ENCODE data around the gene PLK3. TPM values are rescaled to one million over a fixed set of nuclear protein-coding genes. Genes with fewer than 3 reads are reported as not detected.
"Not testable (repeated sequence)": the region's sequence is repeated elsewhere in the genome, so short reads cannot be mapped to it uniquely, and the experiment has no call there.

PLK3 gene
- 47.2 and 68.0 TPM in 2 replicates for total RNA-seq (2022)
- Bru-seq, nascent RNA: percentile 87 among the genes with signal in this experiment
- percentile 86 among the genes with signal in this experiment for BruChase-seq, experiment 1, labeled RNA remaining after a 6-hour chase
- percentile 85 among the genes with signal in this experiment for BruChase-seq, experiment 2, labeled RNA remaining after a 2-hour chase
- long read RNA-seq, transcript PLK3-201 (15 exons, 2,492 nt): major isoform, 85 of 112 reads
- long read RNA-seq, partial matches to known transcripts: 11 of 112 reads
- long read RNA-seq, other reads (novel, unspliced or antisense): 16 of 112 reads

DNA sequence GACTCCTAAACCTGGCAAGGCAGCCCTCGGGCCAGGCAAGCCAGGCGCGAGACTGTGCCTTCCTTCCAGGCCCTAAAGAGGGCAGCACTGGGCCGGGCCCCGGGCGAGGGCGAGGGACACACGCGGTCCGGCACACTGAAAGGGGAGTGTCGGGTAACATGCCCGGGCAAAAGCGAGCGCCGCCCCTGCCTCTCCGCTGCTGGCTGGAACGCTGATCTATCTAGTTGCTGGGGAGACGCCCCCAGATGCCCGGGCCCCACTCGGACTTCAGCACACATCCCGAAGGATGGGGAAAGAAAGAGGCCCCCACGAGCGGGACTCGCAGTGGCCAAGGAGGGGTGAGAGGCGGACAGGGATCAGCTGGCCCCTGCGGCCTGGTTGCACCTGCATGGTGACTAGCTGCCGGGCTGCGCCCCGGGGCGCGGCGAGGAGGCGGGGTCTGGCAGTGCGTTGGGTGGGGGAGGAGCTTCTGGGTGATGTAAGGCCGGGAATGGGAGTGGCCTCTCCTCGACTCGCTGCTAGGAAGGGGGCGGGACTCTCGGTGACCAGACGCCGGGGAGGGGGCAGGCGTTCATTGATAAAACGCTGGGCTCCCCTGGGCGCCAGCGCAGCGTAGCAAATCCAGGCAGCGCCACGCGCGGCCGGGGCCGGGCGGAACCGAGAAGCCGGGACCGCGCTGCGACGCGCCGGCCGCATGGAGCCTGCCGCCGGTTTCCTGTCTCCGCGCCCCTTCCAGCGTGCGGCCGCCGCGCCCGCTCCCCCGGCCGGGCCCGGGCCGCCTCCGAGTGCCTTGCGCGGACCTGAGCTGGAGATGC lies at the start of gene PLK3:
Gene PLK3, plus strand, starts transcription at position 608 of the 815 bp plus-strand sequence. Its CDS starts 87 bp downstream, at position 695.
- no peaks in the 10 kb centered on the region for H3K9me3 Mint-ChIP-seq (ENCODE audit: unreplicated experiment)
- intact Hi-C loops (cut with micrococcal nuclease): loop anchor here (2.0 kb wide), 1 partner anchor 19 kb away; no protein-coding TSS in a partner anchor
- peak; percentile 97 for DNase-seq (ENCODE audit: unreplicated experiment)
- POLR2A ChIA-PET: interaction anchor here (0.5 to 4.5 kb wide), 27 partner anchors 8 to 1289 kb away, joined by 3 to 51 read pairs (median 5); partner anchors contain the start of genes BTBD19, HECTD3, KIF2C and RNU5D-1
- no TSS peak for BruUV-seq (replicated peaks)
- H3K27me3 Mint-ChIP-seq (ENCODE audit: insufficient read depth, unreplicated experiment): no peaks in the 10 kb centered on the region
- peak within 1 kb of the TSS; percentile 100 for H3K27ac Mint-ChIP-seq (ENCODE audit: low read depth, unreplicated experiment)
- peaks cover 23% of the 10 kb centered on the region for H3K4me1 Mint-ChIP-seq (ENCODE audit: insufficient read depth, unreplicated experiment)
- CTCF ChIA-PET: interaction anchor here (0.6 to 1.2 kb wide), 9 partner anchors 19 to 620 kb away, joined by 3 to 9 read pairs (median 3); partner anchors contain the start of gene HECTD3
- H3K36me3 Mint-ChIP-seq (ENCODE audit: insufficient read depth, unreplicated experiment): peaks cover 36% of the 10 kb centered on the region
- peak within 1 kb of the TSS; percentile 86 for H3K4me3 Mint-ChIP-seq (ENCODE audit: unreplicated experiment)
- TF ChIP-seq, protein P1, sequence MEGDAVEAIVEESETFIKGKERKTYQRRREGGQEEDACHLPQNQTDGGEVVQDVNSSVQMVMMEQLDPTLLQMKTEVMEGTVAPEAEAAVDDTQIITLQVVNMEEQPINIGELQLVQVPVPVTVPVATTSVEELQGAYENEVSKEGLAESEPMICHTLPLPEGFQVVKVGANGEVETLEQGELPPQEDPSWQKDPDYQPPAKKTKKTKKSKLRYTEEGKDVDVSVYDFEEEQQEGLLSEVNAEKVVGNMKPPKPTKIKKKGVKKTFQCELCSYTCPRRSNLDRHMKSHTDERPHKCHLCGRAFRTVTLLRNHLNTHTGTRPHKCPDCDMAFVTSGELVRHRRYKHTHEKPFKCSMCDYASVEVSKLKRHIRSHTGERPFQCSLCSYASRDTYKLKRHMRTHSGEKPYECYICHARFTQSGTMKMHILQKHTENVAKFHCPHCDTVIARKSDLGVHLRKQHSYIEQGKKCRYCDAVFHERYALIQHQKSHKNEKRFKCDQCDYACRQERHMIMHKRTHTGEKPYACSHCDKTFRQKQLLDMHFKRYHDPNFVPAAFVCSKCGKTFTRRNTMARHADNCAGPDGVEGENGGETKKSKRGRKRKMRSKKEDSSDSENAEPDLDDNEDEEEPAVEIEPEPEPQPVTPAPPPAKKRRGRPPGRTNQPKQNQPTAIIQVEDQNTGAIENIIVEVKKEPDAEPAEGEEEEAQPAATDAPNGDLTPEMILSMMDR (IDR thresholded peaks at IDR 0.05; ENCODE audit: unreplicated experiment): peak; percentile 85

DNA sequence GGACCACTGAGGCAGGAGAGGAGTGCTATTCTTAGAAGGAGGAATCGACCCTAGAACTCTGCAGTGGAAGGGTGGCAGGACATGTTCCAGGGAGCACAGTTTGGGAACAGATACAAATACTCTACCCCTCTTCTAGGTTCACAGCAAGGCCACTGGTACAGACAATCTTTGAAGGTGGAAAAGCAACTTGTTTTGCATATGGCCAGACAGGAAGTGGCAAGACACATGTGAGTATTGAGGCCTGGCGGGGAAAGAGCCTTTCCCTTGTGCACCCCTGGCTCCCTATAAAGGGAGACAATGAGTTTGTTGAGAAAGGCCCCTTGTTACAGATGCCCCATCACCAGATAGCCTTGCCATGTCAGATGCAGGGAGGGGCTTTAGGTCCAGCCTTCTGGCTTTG lies 42.8 kb upstream of the PLK3 start:
- no peak for DNase-seq (ENCODE audit: unreplicated experiment)
- H3K4me3 Mint-ChIP-seq (ENCODE audit: unreplicated experiment): no peak overlapping the region
- no TSS peak for BruUV-seq (replicated peaks)
- intact Hi-C loops (cut with micrococcal nuclease): no loop called here
- no peaks in the 10 kb centered on the region for H3K4me1 Mint-ChIP-seq (ENCODE audit: insufficient read depth, unreplicated experiment)
- ChIA-PET CTCF (no interaction called here), POLR2A (interaction anchor here (0.6 kb wide), 2 partner anchors 25 to 26 kb away, joined by 3 to 5 read pairs; partner anchors contain the start of gene RNU5D-1)
- TF ChIP-seq, protein P1 (IDR thresholded peaks at IDR 0.05; ENCODE audit: unreplicated experiment): no peak
- no peaks in the 10 kb centered on the region for H3K9me3 Mint-ChIP-seq (ENCODE audit: unreplicated experiment)
- no peaks in the 10 kb centered on the region for H3K27me3 Mint-ChIP-seq (ENCODE audit: insufficient read depth, unreplicated experiment)
- H3K36me3 Mint-ChIP-seq (ENCODE audit: insufficient read depth, unreplicated experiment): peaks cover 46% of the 10 kb centered on the region
- H3K27ac Mint-ChIP-seq (ENCODE audit: low read depth, unreplicated experiment): no peak overlapping the region

GRCh38 chr1:44759077-44759476 lies 41.1 kb upstream of the PLK3 start:
- Mint-ChIP-seq H3K27ac (ENCODE audit: low read depth, unreplicated experiment) (no peak overlapping the region), H3K27me3 (ENCODE audit: insufficient read depth, unreplicated experiment) (no peaks in the 10 kb centered on the region), H3K36me3 (ENCODE audit: insufficient read depth, unreplicated experiment) (peaks cover 35% of the 10 kb centered on the region), H3K4me3 (ENCODE audit: unreplicated experiment) (no peak overlapping the region), H3K4me1 (ENCODE audit: insufficient read depth, unreplicated experiment) (no peaks in the 10 kb centered on the region), H3K9me3 (ENCODE audit: unreplicated experiment) (no peaks in the 10 kb centered on the region)
- TF ChIP-seq, protein P1 (IDR thresholded peaks at IDR 0.05; ENCODE audit: unreplicated experiment): no peak
- no TSS peak for BruUV-seq (replicated peaks)
- no peak for DNase-seq (ENCODE audit: unreplicated experiment)
- ChIA-PET CTCF (no interaction called here), POLR2A (interaction anchor here (1.0 kb wide), 1 partner anchor 16 kb away, joined by 3 read pairs; no protein-coding TSS in a partner anchor)
- intact Hi-C loops (cut with micrococcal nuclease): no loop called here

GRCh38 chr1:44760876-44761275 lies 39.3 kb upstream of the PLK3 start:
- peaks cover 31% of the 10 kb centered on the region for H3K36me3 Mint-ChIP-seq (ENCODE audit: insufficient read depth, unreplicated experiment)

DNA sequence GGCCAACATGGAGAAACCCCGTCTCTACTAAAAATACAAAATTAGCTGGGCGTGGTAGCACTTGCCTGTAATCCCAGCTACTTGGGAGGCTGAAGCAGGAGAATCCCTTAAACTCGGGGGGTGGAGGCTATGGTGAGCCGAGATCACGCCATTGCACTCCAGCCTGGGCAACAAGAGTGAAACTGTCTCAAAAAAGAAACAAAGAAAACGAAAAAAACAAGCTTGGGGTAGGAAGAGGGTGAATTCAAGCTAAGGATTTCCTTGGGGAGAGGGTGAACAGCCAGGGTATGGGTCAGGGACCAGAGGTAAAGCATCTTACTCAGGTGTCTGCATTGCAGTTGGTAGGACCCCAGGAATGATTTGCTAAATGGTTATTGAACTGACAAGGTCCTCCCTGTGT lies 33.8 kb upstream of the PLK3 start:
- BruUV-seq (replicated peaks); H3K27ac Mint-ChIP-seq (ENCODE audit: low read depth, unreplicated experiment); H3K27me3 Mint-ChIP-seq (ENCODE audit: insufficient read depth, unreplicated experiment); H3K36me3 Mint-ChIP-seq (ENCODE audit: insufficient read depth, unreplicated experiment); H3K9me3 Mint-ChIP-seq (ENCODE audit: unreplicated experiment); DNase-seq (ENCODE audit: unreplicated experiment); H3K4me3 Mint-ChIP-seq (ENCODE audit: unreplicated experiment); intact Hi-C loops (cut with micrococcal nuclease); H3K4me1 Mint-ChIP-seq (ENCODE audit: insufficient read depth, unreplicated experiment): not testable (repeated sequence)
- POLR2A ChIA-PET: interaction anchor here (1.2 to 4.2 kb wide), 6 partner anchors 9 to 93 kb away, joined by 3 to 28 read pairs (median 5); partner anchors contain the start of genes RNU5D-1, RPS8 and TMEM53
- CTCF ChIA-PET: interaction anchor here (2.2 kb wide), 1 partner anchor 35 kb away, joined by 13 read pairs; the partner anchor contains the start of gene RNU5D-1

More at GRCh38 chr1:44760876-44761275, 39.3 kb upstream of the PLK3 start:
- Mint-ChIP-seq H3K27me3 (ENCODE audit: insufficient read depth, unreplicated experiment) (no peaks in the 10 kb centered on the region), H3K27ac (ENCODE audit: low read depth, unreplicated experiment) (no peak overlapping the region), H3K9me3 (ENCODE audit: unreplicated experiment) (no peaks in the 10 kb centered on the region), H3K4me3 (ENCODE audit: unreplicated experiment) (no peak overlapping the region), H3K4me1 (ENCODE audit: insufficient read depth, unreplicated experiment) (no peaks in the 10 kb centered on the region)
- DNase-seq (ENCODE audit: unreplicated experiment): no peak
- BruUV-seq (replicated peaks): no TSS peak
- ChIA-PET CTCF (interaction anchor here (1.6 kb wide), 1 partner anchor 13 kb away, joined by 3 read pairs; no protein-coding TSS in a partner anchor), POLR2A (interaction anchor here (1.0 kb wide), 1 partner anchor 22 kb away, joined by 3 read pairs; no protein-coding TSS in a partner anchor)
- TF ChIP-seq, protein P1 (IDR thresholded peaks at IDR 0.05; ENCODE audit: unreplicated experiment): no peak
- intact Hi-C loops (cut with micrococcal nuclease): no loop called here

Measured in MCF 10A (cell line).